ENCODE data around the gene PPP2R2D. TPM values are rescaled to one million over a fixed set of nuclear protein-coding genes. Genes with fewer than 3 reads are reported as not detected.
"Not testable (repeated sequence)": the region's sequence is repeated elsewhere in the genome, so short reads cannot be mapped to it uniquely, and the experiment has no call there.

The PPP2R2D gene
- total RNA-seq, 6 experiments from 2014 or later, result 22.9 to 28.1 (median 24.5) TPM

GRCh38 chr10:131946880-131947279 is 46.1 kb downstream of the PPP2R2D start:
- no peaks in the 10 kb centered on the region; the same call in 1 of the 2 replicates for H3K27me3 Mint-ChIP-seq (ENCODE audit: insufficient read depth)
- TF ChIP-seq CTCF (IDR thresholded peaks at IDR 0.05), result no peak
- H3K36me3 Mint-ChIP-seq (ENCODE audit: low read depth), result peaks cover 67% of the 10 kb centered on the region
- peak overlapping the region; percentile 82 for H3K27ac Mint-ChIP-seq
- H3K4me1 Mint-ChIP-seq (ENCODE audit: low read depth), result peaks cover 45% of the 10 kb centered on the region
- H3K9me3 Mint-ChIP-seq, result no peaks in the 10 kb centered on the region
- no peak for DNase-seq
- H3K4me3 Mint-ChIP-seq, result peak overlapping the region; percentile 79

- Mint-ChIP-seq H3K36me3 (ENCODE audit: low read depth) (peaks cover 67% of the 10 kb centered on the region), H3K4me1 (ENCODE audit: low read depth) (peaks cover 45% of the 10 kb centered on the region)
These were observed 47.0 kb downstream of the PPP2R2D start for GRCh38 chr10:131947631-131948347.

GRCh38 chr10:131948501-131948900 is 47.7 kb downstream of the PPP2R2D start:
- TF ChIP-seq CTCF (IDR thresholded peaks at IDR 0.05), result no peak
- Mint-ChIP-seq H3K36me3 (ENCODE audit: low read depth) (peaks cover 66% of the 10 kb centered on the region), H3K27me3 (ENCODE audit: insufficient read depth) (no peaks in the 10 kb centered on the region; the same call in 1 of the 2 replicates)

More at GRCh38 chr10:131947631-131948347, 47.0 kb downstream of the PPP2R2D start:
- H3K27me3 Mint-ChIP-seq (ENCODE audit: insufficient read depth), result no peaks in the 10 kb centered on the region; the same call in 1 of the 2 replicates
- peak overlapping the region; percentile 82 for H3K27ac Mint-ChIP-seq
- no peaks in the 10 kb centered on the region for H3K9me3 Mint-ChIP-seq
- DNase-seq, result peak; percentile 61
- H3K4me3 Mint-ChIP-seq, result peak overlapping the region; percentile 63
- TF ChIP-seq CTCF (IDR thresholded peaks at IDR 0.05), result no peak

GRCh38 chr10:131949041-131949862 is 48.4 kb downstream of the PPP2R2D start:
- H3K27ac Mint-ChIP-seq, result no peak overlapping the region
- no peaks in the 10 kb centered on the region; the same call in 1 of the 2 replicates for H3K27me3 Mint-ChIP-seq (ENCODE audit: insufficient read depth)
- DNase-seq, result no peak
- peaks cover 45% of the 10 kb centered on the region for H3K4me1 Mint-ChIP-seq (ENCODE audit: low read depth)
- no peak for TF ChIP-seq CTCF (IDR thresholded peaks at IDR 0.05)
- no peaks in the 10 kb centered on the region for H3K9me3 Mint-ChIP-seq
- H3K4me3 Mint-ChIP-seq, result no peak overlapping the region
- H3K36me3 Mint-ChIP-seq (ENCODE audit: low read depth), result peaks cover 67% of the 10 kb centered on the region

More at GRCh38 chr10:131948501-131948900, 47.7 kb downstream of the PPP2R2D start:
- Mint-ChIP-seq H3K4me1 (ENCODE audit: low read depth) (peaks cover 45% of the 10 kb centered on the region), H3K9me3 (no peaks in the 10 kb centered on the region), H3K4me3 (no peak overlapping the region), H3K27ac (peak overlapping the region; percentile 82)
- DNase-seq, result no peak

GRCh38 chr10:131949908-131950307 is 49.1 kb downstream of the PPP2R2D start:
- DNase-seq; H3K4me3 Mint-ChIP-seq; H3K27ac Mint-ChIP-seq; H3K27me3 Mint-ChIP-seq (ENCODE audit: insufficient read depth); H3K9me3 Mint-ChIP-seq: not testable (repeated sequence)
- Mint-ChIP-seq H3K4me1 (ENCODE audit: low read depth) (peaks cover 40% of the 10 kb centered on the region), H3K36me3 (ENCODE audit: low read depth) (peaks cover 69% of the 10 kb centered on the region)
